ENCODE results near the gene MRPL11.

DNA sequence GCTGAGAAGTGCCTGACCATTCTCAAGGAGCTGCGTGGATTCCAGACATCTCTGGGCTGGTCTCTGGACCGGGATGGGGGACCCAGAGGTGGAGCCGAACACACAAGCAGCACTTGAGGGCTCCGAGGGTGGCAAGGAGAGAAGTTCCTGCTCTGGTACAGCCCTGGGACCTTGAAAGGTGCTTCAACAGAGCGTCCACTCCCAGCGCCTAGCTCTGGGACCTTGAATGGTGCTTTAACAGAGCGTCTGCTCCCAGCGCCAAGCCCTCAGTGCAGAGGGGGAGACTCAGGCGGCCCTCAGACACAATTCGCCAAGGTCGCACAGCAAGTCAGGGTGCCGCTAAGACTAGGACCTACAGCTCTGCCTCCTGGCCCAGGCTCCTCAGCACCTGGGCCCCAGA lies 28.5 kb downstream of the MRPL11 start:
- TF ChIP-seq, protein P1, sequence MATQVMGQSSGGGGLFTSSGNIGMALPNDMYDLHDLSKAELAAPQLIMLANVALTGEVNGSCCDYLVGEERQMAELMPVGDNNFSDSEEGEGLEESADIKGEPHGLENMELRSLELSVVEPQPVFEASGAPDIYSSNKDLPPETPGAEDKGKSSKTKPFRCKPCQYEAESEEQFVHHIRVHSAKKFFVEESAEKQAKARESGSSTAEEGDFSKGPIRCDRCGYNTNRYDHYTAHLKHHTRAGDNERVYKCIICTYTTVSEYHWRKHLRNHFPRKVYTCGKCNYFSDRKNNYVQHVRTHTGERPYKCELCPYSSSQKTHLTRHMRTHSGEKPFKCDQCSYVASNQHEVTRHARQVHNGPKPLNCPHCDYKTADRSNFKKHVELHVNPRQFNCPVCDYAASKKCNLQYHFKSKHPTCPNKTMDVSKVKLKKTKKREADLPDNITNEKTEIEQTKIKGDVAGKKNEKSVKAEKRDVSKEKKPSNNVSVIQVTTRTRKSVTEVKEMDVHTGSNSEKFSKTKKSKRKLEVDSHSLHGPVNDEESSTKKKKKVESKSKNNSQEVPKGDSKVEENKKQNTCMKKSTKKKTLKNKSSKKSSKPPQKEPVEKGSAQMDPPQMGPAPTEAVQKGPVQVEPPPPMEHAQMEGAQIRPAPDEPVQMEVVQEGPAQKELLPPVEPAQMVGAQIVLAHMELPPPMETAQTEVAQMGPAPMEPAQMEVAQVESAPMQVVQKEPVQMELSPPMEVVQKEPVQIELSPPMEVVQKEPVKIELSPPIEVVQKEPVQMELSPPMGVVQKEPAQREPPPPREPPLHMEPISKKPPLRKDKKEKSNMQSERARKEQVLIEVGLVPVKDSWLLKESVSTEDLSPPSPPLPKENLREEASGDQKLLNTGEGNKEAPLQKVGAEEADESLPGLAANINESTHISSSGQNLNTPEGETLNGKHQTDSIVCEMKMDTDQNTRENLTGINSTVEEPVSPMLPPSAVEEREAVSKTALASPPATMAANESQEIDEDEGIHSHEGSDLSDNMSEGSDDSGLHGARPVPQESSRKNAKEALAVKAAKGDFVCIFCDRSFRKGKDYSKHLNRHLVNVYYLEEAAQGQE (IDR thresholded peaks at IDR 0.05; ENCODE audit: low read depth, low read length) = no peak
- TF ChIP-seq KDM1A (IDR thresholded peaks at IDR 0.05; ENCODE audit: borderline replicate concordance) (no peak), POLR2A (IDR thresholded peaks at IDR 0.05; ENCODE audit: low read depth, low read length) (no peak), MYC (IDR thresholded peaks at IDR 0.05; ENCODE audit: insufficient read depth, insufficient read length, insufficient replicate concordance, low read length, severe bottlenecking) (no peak), ESRRA (IDR thresholded peaks at IDR 0.05; ENCODE audit: low read length) (no peak), JUND (IDR thresholded peaks at IDR 0.05; ENCODE audit: low read depth, low read length) (no peak), FOS (IDR thresholded peaks at IDR 0.05; ENCODE audit: borderline replicate concordance, extremely low read depth, insufficient read length) (no peak), EZH2 (IDR thresholded peaks at IDR 0.05; ENCODE audit: borderline replicate concordance, control insufficient read depth, low read depth, low read length) (no peak), MTA2 (IDR thresholded peaks at IDR 0.05; ENCODE audit: low read depth) (no peak), PAX8 (IDR thresholded peaks at IDR 0.05) (no peak), JUNB (IDR thresholded peaks at IDR 0.05) (no peak)
- TF ChIP-seq, protein P2, sequence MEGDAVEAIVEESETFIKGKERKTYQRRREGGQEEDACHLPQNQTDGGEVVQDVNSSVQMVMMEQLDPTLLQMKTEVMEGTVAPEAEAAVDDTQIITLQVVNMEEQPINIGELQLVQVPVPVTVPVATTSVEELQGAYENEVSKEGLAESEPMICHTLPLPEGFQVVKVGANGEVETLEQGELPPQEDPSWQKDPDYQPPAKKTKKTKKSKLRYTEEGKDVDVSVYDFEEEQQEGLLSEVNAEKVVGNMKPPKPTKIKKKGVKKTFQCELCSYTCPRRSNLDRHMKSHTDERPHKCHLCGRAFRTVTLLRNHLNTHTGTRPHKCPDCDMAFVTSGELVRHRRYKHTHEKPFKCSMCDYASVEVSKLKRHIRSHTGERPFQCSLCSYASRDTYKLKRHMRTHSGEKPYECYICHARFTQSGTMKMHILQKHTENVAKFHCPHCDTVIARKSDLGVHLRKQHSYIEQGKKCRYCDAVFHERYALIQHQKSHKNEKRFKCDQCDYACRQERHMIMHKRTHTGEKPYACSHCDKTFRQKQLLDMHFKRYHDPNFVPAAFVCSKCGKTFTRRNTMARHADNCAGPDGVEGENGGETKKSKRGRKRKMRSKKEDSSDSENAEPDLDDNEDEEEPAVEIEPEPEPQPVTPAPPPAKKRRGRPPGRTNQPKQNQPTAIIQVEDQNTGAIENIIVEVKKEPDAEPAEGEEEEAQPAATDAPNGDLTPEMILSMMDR (IDR thresholded peaks at IDR 0.05 in 2 of 3, conservative IDR thresholded peaks at IDR 0.05 in 1 of 3; ENCODE audit: control insufficient read depth in 2 of 3, extremely low read depth in 1 of 3, insufficient read depth in 1 of 3, low read depth in 3 of 3, low read length in 3 of 3) = no peak

Measured in GM12878 (cell line).